SJCRH30 (cell line): ENCODE data around the gene CENPQ. TPM values are rescaled to one million over a fixed set of nuclear protein-coding genes. Genes with fewer than 3 reads are reported as not detected.
A peak's percentile ranks its signal among the peaks of the same experiment; 100 is the strongest.

Experiments
- DNase-seq, 2 experiments: peaks; one replicate each; pipeline ENCODE4 v3.0.0-alpha.2; 2015 to 2020
- H3K27ac ChIP-seq: fragments of 250-450 bp; sonication (Bioruptor Pico); 2 replicates; pipeline ENCODE4 v1.5.1; 2020; ENCODE audit warnings: mild to moderate bottlenecking, moderate library complexity
- H3K27me3 ChIP-seq: fragments of 250-450 bp; sonication (Bioruptor Pico); 2 replicates; pipeline ENCODE4 v1.5.1; 2020; ENCODE audit warnings: mild to moderate bottlenecking, moderate library complexity
- H3K36me3 ChIP-seq: fragments of 250-450 bp; sonication (Bioruptor Pico); 2 replicates; pipeline ENCODE4 v1.5.1; 2020; ENCODE audit warnings: mild to moderate bottlenecking, moderate library complexity
- H3K4me1 ChIP-seq: fragments of 250-450 bp; sonication (Bioruptor Pico); 2 replicates; pipeline ENCODE4 v1.5.1; 2020; ENCODE audit warnings: mild to moderate bottlenecking, moderate library complexity
- H3K4me3 ChIP-seq: fragments of 250-450 bp; sonication (Bioruptor Pico); 2 replicates; pipeline ENCODE4 v1.5.1; 2020; ENCODE audit warnings: mild to moderate bottlenecking, moderate library complexity
- H3K9me3 ChIP-seq: fragments of 250-450 bp; sonication (Bioruptor Pico); replicated peaks from 2 replicates; pipeline ENCODE4 v1.5.1; 2020; ENCODE audit warnings: mild to moderate bottlenecking, moderate library complexity
- total RNA-seq: library from RNA; depleted of rRNA; stranded (reverse); fragments of >200 nt; shearing (Covaris generic); gene quantifications from 2 replicates; pipeline ENCODE4 v1.2.3, GENCODE V29; 2014; rRNA removed

The CENPQ gene, protein sequence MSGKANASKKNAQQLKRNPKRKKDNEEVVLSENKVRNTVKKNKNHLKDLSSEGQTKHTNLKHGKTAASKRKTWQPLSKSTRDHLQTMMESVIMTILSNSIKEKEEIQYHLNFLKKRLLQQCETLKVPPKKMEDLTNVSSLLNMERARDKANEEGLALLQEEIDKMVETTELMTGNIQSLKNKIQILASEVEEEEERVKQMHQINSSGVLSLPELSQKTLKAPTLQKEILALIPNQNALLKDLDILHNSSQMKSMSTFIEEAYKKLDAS
- 15.2 and 18.8 TPM in 2 replicates for total RNA-seq

DNA sequence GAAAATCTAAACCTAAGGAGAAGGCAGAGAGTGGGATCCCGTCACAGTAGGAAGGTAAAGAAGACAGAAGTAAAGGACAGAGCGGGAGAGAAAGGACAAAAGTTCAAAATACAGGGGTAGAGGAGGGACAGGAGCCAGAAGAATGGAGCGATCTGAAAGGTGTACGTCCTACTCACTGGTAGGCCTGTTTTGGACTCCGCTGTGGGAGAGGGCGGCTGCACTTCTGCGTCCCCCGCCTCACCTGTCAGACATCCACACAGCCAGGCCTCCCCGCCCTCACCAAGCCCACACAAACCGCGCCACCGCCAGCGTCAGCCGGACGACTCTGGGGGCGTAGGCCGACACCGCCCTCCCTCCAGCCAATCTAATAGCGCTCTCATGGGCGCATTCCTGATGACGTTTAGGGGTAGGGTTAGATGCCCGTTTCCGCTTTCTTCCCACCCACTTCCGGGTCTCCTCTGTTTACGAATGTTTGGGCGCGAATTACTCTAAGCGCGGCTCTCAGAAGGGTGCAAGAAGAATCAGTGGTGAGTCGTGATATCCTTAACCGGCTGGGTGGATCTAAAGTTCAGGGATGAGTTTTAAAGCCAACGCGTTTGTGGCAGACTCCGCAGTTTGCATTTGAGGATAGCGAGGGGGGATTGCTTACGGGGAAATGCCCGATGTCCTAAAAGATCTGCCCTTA, at the start of gene CENPQ, which contains the start of gene MMUT:
Gene CENPQ, plus strand, starts transcription at position 444 of the 685 bp plus-strand sequence. CDS start 6,807 bp downstream, outside the sequence.
Gene MMUT, minus strand, starts transcription at position 327 of the 685 bp plus-strand sequence. CDS start 3,787 bp downstream, outside the sequence.
- no peaks in the 10 kb centered on the region for H3K9me3 ChIP-seq
- H3K27me3 ChIP-seq, result no peaks in the 10 kb centered on the region
- no peaks in the 10 kb centered on the region for H3K4me1 ChIP-seq
- peak within 1 kb of the TSS; percentile 73 for H3K27ac ChIP-seq
- H3K36me3 ChIP-seq, result no peaks in the 10 kb centered on the region; the same call in 1 of the 2 replicates
- peak within 1 kb of the TSS; percentile 69 for H3K4me3 ChIP-seq
- peak; percentile 89 to 92 for DNase-seq

- H3K27me3 ChIP-seq, result no peaks in the 10 kb centered on the region
- DNase-seq, result no peak
- no peaks in the 10 kb centered on the region for H3K9me3 ChIP-seq
- H3K27ac ChIP-seq, result no peak overlapping the region
- 0 out of 2 replicates have a peak, but pooled peaks cover under 1% of the 10 kb centered on the region for H3K4me1 ChIP-seq
- no peaks in the 10 kb centered on the region for H3K36me3 ChIP-seq
- H3K4me3 ChIP-seq, result no peak overlapping the region
Measured at GRCh38 chr6:49415358-49415757, 47.8 kb upstream of the CENPQ start.

DNA sequence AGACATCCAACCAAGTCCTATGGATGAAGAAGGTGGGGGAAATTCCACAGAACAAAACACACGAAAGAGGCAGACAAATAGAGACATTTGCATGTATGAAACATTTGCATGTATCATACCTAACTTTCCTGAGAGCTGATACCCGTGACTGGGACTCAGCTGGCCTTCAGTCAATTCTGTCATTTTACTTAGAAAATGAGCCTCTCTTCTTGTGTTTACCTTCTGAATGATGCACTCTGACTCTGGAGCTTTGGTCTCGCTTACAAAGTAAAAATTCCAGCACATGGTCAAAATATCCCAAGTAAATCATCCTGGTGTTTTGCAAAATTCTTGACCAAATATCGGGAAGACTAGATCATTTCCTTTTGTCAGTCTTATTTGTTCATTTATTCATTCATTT, 47.0 kb upstream of the CENPQ start:
- H3K9me3 ChIP-seq, result no peaks in the 10 kb centered on the region
- DNase-seq, result no peak
- H3K27me3 ChIP-seq, result no peaks in the 10 kb centered on the region
- H3K4me3 ChIP-seq, result no peak overlapping the region
- no peaks in the 10 kb centered on the region for H3K36me3 ChIP-seq
- no peak overlapping the region for H3K27ac ChIP-seq
- H3K4me1 ChIP-seq, result no peaks in the 10 kb centered on the region

- H3K9me3 ChIP-seq, result no peaks in the 10 kb centered on the region
- DNase-seq, result no peak
- no peaks in the 10 kb centered on the region for H3K36me3 ChIP-seq
- no peak overlapping the region for H3K4me3 ChIP-seq
- no peaks in the 10 kb centered on the region for H3K27me3 ChIP-seq
- H3K4me1 ChIP-seq, result no peaks in the 10 kb centered on the region
- no peak overlapping the region for H3K27ac ChIP-seq
Measured at GRCh38 chr6:49423817-49424216, 39.4 kb upstream of the CENPQ start.

DNA sequence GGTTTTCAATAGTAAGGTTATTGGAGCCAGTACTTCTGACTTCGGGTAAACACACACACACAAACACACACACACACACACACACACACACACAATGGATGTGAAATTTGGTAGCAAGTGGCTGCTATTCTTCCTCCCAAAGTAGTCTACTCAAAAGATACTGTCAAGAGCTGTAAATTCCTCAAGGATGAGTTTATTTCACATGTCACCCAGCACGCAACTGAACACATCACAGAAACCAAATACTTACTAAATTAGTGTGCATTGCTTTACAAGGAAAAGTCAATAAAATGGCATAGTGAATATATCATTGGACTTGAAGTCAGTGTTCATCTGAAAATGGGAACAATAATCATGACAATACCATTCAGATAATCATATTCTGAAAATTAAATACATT, 33.0 kb upstream of the CENPQ start:
- H3K4me1 ChIP-seq, result no peaks in the 10 kb centered on the region
- no peak for DNase-seq

DNA sequence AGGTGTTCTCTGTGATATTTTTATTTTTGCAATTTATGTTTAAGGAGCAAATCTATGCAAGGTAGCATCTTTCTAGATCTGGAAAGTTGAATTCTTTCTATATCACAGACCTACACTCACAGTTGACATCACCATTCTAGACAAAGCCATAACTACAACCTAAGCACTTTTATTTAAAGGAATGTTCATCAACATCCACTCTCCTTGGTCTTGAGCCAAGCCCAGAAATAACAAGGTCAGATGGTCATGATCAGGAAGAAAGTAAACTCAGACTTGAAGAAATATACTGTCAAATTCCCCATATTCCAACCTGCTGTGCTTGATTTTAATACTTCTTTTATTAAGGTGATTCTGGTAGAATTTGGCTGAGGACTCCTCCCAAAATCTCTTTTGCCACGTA, 32.3 kb upstream of the CENPQ start:
- Histone ChIP-seq H3K27ac (no peak overlapping the region), H3K36me3 (peaks cover 7% of the 10 kb centered on the region; the same call in 1 of the 2 replicates), H3K4me3 (no peak overlapping the region), H3K27me3 (no peaks in the 10 kb centered on the region), H3K4me1 (no peaks in the 10 kb centered on the region), H3K9me3 (no peaks in the 10 kb centered on the region)
- DNase-seq, result no peak

More for the DNA sequence above, 33.0 kb upstream of the CENPQ start:
- no peak overlapping the region for H3K27ac ChIP-seq
- no peaks in the 10 kb centered on the region for H3K27me3 ChIP-seq
- H3K9me3 ChIP-seq, result no peaks in the 10 kb centered on the region
- peaks cover 7% of the 10 kb centered on the region; the same call in 1 of the 2 replicates for H3K36me3 ChIP-seq
- H3K4me3 ChIP-seq, result no peak overlapping the region

DNA sequence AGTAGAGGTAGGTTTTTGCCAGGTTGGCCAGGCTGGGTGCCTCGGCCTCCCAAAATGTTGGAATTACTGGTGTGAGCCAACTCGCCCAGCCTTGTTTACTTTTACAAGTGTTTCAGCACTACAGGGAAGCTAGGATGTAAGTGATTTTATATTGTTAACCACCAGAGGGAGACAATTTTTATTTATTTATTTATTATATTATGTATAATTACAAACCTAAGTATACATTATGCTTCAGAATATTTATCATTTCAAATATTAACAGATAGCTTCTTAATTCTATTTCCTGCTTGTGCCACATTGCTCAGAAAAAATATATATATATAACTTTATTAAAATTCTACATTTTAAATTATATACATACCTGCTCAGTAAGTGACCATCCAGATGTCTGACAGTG, 9.9 kb upstream of the CENPQ start:
- Histone ChIP-seq H3K4me3 (no peak overlapping the region), H3K4me1 (no peaks in the 10 kb centered on the region), H3K36me3 (no peaks in the 10 kb centered on the region; the same call in 1 of the 2 replicates), H3K27me3 (no peaks in the 10 kb centered on the region), H3K27ac (no peak overlapping the region), H3K9me3 (no peaks in the 10 kb centered on the region)
- no peak for DNase-seq

GRCh38 chr6:49454787-49455709, 8.1 kb upstream of the CENPQ start:
- Histone ChIP-seq H3K9me3 (no peaks in the 10 kb centered on the region), H3K27me3 (no peaks in the 10 kb centered on the region), H3K27ac (no peak overlapping the region), H3K36me3 (no peaks in the 10 kb centered on the region; the same call in 1 of the 2 replicates), H3K4me1 (no peaks in the 10 kb centered on the region), H3K4me3 (no peak overlapping the region)
- DNase-seq, result peak in 1 of 2 experiments; percentile 26

DNA sequence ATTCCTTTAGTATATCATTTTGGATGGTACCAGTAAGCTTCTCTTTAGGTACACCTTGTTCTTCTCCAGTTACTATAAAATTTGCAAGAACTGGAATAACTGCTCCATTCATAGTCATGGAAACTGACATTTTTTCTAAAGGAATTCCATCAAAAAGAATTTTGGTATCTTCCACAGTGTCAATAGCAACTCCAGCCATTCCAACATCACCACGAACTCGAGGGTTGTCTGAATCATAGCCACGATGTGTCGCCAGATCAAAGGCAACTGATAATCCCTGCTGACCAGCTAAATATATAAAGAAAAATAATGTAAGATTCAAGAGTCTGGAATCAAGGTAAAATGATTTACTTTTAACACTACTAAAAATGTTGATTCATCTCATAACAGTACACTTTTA, 5.4 kb upstream of the CENPQ start:
- H3K4me3 ChIP-seq, result no peak overlapping the region
- H3K36me3 ChIP-seq, result no peaks in the 10 kb centered on the region; the same call in 1 of the 2 replicates
- no peak for DNase-seq
- H3K4me1 ChIP-seq, result no peaks in the 10 kb centered on the region
- H3K27ac ChIP-seq, result no peak overlapping the region
- no peaks in the 10 kb centered on the region for H3K9me3 ChIP-seq
- no peaks in the 10 kb centered on the region for H3K27me3 ChIP-seq

GRCh38 chr6:49462071-49462470, 1.1 kb upstream of the CENPQ start:
- no peak for DNase-seq

DNA sequence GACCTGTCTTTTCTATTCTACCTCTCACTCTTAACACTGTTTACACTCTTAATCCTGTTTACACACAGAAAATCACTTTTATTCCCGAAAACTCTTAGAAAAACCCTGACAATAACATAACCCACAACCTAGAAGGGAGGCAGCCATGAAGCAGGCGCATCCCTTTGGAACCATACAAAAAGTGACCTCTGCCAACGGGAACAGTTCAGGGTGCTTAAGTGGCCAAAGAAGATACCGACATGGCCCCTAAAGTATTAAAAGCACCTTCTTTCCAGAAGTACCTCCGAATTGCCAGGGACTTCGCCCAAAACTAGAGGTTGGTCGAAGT, 607 bp upstream of the CENPQ start:
- no peak for DNase-seq
- Histone ChIP-seq H3K27me3 (no peaks in the 10 kb centered on the region), H3K36me3 (no peaks in the 10 kb centered on the region; the same call in 1 of the 2 replicates), H3K27ac (peak overlapping the region; percentile 73), H3K4me1 (no peaks in the 10 kb centered on the region), H3K9me3 (no peaks in the 10 kb centered on the region), H3K4me3 (peak overlapping the region; percentile 69)

More at GRCh38 chr6:49462071-49462470, 1.1 kb upstream of the CENPQ start:
- no peaks in the 10 kb centered on the region for H3K27me3 ChIP-seq
- peak overlapping the region; percentile 69 for H3K4me3 ChIP-seq
- H3K4me1 ChIP-seq, result no peaks in the 10 kb centered on the region
- H3K27ac ChIP-seq, result no peak overlapping the region
- H3K36me3 ChIP-seq, result no peaks in the 10 kb centered on the region; the same call in 1 of the 2 replicates
- H3K9me3 ChIP-seq, result no peaks in the 10 kb centered on the region

- no peak for DNase-seq
- Histone ChIP-seq H3K9me3 (no peaks in the 10 kb centered on the region), H3K4me1 (no peaks in the 10 kb centered on the region), H3K27me3 (no peaks in the 10 kb centered on the region), H3K4me3 (peak overlapping the region; percentile 69), H3K36me3 (no peaks in the 10 kb centered on the region; the same call in 1 of the 2 replicates), H3K27ac (peak overlapping the region; percentile 73)
Measured at GRCh38 chr6:49463612-49463967, 420 bp downstream of the CENPQ start.

DNA sequence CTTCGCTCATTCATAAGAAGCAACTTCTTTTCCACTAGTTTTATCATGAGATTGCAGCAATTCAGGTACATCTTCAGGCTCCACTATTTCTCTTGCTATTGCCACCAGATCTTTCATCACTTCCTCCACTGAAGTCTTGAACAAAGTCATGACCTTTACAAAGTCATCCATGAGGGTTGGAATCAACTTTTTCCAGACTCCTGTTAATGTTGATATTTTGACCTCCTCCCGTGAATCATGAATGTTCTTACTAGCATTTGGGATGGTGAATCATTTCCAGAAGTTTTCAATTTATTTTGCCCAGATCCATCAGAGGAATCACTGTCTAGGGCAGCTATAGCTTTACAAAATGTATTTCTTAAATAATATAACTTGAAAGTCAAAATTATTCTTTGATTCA, 1.5 kb downstream of the CENPQ start:
- Histone ChIP-seq H3K9me3 (no peaks in the 10 kb centered on the region), H3K4me3 (no peak overlapping the region), H3K36me3 (no peaks in the 10 kb centered on the region), H3K27me3 (no peaks in the 10 kb centered on the region), H3K27ac (no peak overlapping the region), H3K4me1 (no peaks in the 10 kb centered on the region)
- DNase-seq, result no peak

DNA sequence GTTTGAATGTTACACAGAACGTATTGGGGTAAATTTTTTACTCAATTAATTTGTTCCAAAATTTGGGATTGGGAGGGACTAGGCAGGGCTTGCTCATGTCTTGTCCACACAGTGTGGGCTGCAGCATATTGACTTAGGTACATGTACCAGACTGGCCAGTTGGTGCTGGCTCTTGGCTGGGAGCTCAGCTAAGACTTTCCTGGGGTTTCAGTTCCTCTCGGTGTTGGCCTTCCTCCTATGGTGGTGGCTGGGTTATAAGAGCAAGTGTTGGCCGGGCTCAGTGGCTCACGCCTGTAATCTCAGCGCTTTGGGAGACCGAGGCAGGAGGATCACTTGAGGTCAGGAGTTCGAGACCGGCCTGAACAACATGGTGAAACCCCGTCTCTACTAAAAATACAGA, 4.9 kb downstream of the CENPQ start:
- no peaks in the 10 kb centered on the region for H3K4me1 ChIP-seq
- no peak overlapping the region for H3K27ac ChIP-seq
- no peak for DNase-seq
- H3K4me3 ChIP-seq, result no peak overlapping the region
- no peaks in the 10 kb centered on the region for H3K9me3 ChIP-seq
- H3K36me3 ChIP-seq, result peaks cover 13% of the 10 kb centered on the region
- H3K27me3 ChIP-seq, result no peaks in the 10 kb centered on the region
